ENCODE data around the gene SORBS1.

SORBS1 gene

DNA sequence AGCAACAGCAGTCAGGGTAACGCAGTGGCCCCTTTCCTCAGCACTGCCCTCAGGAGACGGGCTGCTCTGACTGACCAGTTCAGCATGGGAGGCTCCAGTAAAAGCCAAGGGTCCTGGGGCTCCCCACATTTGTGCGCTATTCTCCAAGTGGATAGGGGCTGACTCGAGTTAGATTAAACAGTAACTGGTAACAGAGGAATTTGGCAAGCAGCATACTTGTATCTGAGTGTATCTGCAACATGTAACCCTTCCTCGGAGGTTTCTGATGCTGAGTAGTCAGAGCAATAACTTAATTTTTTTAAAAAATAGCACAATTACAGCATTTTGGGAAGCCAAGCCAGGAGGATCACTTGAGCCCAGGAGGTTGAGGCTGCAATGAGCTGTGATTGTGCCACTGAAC lies 22.8 kb downstream of the SORBS1 start:
- no peak for DNase-seq

DNA sequence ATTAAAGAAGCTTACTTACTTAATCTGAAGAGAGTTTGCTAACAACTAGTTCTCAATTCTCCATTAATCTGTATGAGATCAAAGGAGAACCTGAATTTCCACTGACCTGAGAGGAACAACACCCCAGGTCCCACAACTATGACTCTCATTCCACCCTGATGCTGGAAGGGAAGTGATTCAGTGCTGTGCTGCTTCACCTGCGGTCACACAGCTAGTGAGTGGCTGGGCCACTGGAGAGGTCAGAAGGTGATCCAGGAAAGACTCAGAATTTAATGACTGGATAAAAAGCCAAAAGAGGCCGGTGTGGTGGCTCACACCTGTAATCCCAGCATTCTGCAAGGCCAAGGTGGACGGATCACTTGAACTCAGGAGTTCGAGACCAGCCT lies 23.6 kb downstream of the SORBS1 start:
- no peak for DNase-seq

DNA sequence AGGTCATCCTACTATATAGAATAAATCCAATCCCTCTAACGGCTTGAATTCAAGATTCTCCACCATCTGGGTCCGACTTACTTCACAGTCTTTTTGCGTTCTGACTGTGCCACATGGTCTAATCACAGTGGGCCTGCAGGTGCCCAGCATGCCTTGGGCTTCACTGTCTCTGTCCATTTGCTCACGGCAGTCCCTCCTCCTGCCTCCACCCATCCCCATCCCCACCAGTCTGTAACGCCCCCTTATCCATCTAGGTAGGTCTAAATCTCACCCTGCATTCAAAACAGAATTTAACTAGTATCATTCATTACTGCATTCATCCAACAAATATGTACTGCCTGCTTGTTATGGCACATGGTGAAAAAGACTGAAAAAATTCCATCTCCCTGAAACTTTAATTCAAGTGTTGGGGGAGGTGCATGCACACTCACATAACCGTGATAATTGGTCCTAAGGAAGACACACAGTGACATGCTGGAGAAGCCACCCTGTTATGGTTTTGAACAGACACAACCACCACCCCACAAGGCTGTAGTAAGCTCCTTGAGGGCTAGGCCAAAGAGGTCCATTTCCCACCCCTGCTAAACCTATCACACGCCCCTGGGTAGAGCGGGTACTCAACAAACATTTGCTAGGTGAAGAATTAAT lies 24.2 kb downstream of the SORBS1 start:
- DNase-seq = no peak

DNA sequence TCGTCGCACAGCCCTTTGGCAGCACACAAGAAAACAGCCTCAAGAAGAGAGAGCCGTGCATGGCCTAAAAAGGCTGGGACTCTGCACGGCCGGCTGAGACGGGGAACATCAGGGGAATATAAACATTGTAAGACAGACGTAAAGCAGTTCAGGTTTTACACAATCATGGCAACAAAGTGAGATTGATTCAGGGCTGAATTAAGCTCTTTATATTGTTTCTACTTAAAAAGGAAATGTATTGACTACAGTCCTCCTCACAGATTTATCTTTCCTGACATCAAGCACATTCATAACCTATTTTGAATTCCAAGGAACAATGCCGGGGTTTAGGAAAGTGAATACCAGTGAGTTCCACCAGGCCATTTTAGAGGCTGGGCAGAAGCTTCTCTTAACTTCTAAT lies 25.2 kb downstream of the SORBS1 start:
- no peak for DNase-seq

DNA sequence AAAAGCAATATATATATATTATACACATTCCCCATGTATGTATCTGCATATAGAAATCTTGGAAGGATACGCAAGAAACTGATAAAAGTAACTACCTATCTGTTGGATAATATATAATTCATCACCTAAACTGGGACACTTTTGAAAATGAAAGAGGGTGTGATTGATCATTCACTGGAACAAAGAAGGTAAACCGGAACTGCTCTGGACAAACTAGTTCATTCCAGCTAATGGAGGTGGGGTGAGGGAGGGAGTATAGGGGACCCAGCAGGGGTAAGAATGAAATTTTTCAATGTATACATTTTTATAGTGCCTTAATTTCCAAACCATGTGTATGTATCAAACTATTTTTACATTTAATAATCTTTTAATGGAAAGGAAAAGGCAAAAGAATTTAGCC lies 25.6 kb downstream of the SORBS1 start:
- no peak for DNase-seq

DNA sequence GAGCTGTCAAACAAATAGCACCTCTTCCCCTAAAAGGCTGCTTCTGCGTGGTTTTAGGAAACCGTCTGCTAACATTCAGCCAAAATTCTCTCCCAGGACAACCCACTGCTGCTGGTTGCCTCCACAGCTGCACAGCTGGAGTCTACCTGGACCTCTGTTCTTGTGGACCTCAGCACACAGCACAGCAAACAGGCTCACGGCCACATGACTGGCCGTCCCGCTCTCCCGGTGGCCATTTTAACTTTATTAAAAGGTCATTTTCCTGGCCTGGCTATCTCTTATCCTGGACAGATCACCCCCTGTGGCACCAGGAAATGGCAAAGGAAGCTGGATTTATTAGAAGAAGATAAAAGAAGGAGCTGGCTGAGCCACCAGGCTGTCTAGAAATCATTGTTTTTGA lies 27.6 kb downstream of the SORBS1 start:
- no peak for DNase-seq

DNA sequence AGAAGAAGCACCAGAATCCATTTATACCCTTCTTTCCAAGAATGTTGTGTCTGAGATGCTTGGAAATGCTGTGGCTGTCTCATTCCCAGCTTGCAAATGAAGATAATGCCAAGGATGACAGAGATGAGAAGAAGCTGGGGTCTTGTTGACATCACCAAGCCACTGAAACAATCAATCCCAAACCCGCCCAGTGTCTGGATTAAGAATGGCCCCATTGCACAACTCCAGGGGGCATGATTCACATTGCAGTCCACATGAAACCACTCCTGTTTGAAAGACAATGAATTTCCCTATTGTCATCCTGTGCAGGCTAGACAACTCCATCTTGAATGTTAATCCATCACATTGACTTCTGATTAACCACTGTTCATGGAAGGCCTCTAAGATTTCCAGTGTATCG lies 28.6 kb downstream of the SORBS1 start:
- no peak for DNase-seq

DNA sequence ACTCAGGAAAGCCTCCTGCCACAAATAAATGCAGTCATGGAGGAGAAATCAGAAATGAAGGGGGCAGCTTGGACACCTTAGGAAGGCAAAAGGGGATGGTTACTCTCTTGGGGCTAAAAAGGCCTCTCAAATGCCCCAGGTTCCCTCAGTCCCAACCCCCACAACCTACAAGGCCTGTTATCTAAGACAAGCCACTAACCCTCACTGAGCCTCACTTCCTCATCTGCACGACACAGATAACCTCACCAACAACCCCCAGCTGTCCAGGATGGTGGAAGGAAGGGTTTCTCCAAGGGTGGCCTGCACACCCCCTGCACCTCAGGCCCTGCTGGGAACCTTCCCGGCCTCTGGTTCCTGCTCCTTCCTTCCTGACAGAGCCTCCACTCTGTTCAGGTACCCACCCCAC lies 29.2 kb downstream of the SORBS1 start:
- no peak for DNase-seq

DNA sequence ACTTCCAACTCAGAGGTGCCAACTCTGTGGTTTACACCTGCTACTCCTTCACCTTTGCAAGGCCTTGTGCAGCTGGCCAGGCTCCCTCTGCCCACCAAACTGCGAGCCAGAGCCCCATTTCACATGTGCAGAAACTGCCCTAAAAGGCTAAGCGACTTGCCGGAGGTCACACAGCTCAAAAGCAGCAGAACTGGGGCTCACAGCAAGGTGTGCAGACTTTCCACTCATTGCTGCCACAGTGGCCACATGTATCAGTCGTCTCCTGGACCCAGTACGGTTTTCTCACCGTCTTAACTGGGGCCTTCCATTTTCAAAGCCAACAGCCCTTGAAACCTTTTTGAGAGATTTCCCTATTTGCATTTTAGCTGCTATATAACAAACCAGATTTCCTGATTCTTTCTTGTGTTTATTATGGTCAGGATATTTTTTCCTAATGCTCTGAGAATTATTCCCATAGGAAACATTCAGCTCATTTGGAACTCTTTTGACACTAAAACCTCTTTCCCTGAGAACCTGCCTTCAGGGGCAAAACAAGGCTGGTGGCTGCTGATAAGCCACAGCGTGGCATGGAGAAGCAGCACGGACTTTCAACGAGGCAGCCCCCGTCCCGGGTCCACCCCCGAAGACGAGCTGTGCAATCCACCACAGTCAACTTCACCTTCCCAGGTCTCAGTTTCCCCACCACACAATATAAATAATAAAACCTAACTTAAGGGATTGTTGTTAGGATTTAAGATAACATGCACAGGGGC lies 29.9 kb downstream of the SORBS1 start:
- DNase-seq = no peak

DNA sequence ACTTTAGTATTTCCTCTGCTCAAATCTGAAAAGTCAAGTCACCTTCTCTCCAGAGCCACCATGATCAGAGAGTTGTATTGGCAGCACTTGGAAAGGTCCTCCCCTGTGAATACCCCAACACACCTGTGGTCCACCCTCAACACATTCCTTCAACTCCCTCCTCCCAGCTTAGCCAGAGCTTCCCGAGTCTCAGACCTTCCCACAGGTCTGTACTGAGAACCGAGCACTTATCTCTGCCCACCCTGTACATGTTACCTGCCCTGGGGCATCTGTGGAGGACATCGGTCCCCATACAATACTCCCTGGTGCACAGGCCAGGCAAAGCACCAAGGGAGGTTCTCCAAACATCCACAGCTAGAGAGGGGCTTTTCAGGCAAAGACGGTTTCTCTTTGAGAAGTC lies 30.6 kb downstream of the SORBS1 start:
- DNase-seq = no peak

DNA sequence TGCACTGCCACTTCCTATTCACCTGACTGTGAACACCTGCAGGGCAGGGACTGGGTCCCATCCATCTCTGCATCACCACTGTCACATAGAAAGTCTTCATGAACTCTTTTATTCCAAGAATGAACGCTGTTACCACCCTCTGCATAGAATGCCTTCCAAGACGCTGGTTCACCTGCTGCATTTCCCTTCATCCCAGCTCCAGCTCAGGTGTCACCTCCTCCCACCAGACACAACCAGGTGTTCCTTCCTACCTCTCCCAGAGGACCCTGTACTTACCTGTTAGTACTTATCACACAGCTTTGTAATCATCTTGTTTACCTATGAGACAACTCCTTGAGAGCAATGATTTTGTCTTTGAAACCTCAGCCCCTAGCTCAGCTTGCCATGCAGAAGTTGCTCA lies 31.1 kb downstream of the SORBS1 start:
- DNase-seq = no peak

DNA sequence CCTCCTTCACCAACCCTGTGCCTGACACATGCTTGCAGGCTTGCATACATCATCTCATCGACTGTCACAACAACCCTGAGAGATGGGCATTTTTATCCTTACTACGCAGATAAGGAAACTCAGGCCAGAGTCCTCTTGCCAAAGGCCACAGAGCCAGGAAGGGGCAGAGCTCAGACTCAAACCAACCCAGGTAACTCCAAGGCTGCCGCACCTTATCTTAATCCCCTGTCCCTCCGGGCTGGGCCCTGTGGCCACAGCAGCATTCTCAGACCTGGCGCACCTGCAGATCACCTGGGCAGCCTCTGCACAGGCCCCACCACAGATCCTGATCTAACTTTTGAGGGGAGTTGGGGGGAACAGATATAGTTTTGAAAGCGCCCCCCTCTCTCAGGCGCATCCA lies 35.1 kb downstream of the SORBS1 start:
- no peak for DNase-seq

DNA sequence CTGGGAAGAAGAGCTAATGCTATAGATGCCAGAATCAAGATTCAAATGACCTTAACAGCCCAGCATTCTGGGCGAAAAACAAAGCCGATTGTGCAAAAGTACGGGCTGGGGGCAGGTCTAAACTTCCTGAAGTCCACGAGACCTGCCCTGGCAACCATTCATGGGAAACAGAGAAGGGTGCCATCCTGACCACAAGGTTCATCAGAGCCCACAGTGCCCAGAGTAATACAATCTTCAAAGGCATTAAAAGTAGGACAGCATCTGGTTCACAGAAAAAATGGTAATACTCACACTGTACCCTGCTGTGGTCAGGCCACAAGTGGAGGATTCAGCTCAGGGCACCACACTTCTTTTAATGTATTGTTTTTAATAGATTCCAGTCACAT lies 36.1 kb downstream of the SORBS1 start:
- DNase-seq = no peak

DNA sequence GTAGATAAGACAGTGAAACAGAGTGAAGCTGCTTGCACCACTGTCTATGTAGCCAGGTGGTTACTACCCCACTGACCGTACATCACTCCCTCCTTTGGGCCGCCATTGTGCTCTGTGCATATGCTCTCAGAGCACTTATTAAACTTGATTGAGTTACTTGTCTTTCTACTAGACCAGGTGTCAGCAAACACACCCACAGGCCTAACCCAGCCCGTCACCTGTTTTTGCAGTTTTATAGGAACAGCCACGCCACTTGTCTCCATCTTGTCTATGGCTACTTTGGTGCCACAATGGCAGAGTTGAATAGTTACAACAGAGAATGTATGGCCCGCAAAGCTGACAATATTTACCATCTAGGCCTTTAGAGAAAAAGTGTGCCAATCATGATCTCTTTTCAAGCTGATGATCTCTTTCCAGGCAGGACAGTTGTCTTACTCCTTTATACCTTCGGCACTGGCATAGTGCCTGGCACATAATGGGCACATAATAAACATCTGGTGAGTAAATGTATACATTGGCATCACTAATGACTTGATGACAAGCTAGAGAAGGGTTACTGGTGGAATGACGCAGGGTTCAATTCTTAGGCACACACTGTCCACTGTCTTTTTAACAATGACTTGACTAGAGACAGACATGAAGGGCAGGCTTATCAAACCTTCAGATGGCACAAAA lies 36.7 kb downstream of the SORBS1 start:
- no peak for DNase-seq

DNA sequence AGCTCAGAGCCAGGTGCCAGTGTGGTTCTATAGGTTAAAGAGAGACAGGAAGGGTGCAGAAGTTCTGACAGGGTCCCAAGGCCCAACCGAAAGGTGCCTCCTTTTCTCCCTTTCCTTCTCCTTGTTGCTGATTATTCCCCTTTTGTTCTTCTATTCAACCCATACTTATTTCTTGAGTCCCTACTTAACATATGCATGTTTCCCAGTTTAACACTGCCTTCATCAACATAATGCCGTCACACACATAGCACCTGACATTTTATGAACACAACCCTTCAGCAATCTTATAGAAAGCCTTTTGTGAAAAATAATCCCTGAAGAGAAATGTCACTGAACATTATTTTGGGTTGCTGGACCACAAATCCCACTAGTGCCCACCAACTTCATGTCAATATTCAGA lies 39.1 kb downstream of the SORBS1 start:
- no peak for DNase-seq

DNA sequence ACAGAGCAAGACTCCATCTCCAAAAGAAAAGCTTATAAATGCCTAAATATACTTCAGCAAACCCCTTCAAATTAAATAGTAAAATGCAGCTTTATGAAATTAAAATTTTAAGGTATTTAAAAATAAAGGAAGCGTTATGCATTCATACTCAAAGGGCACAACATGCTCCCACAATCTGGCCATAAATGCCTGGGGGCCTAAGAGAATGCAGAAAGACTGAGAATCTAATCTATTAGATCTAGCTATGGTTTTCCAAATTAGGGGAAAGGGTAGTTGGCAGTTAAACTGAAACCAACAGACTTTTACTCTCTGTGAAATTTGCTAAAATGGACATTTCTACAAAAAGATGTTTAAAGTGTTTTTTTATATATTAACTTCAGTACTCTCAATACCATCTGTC lies 40.6 kb downstream of the SORBS1 start:
- no peak for DNase-seq

DNA sequence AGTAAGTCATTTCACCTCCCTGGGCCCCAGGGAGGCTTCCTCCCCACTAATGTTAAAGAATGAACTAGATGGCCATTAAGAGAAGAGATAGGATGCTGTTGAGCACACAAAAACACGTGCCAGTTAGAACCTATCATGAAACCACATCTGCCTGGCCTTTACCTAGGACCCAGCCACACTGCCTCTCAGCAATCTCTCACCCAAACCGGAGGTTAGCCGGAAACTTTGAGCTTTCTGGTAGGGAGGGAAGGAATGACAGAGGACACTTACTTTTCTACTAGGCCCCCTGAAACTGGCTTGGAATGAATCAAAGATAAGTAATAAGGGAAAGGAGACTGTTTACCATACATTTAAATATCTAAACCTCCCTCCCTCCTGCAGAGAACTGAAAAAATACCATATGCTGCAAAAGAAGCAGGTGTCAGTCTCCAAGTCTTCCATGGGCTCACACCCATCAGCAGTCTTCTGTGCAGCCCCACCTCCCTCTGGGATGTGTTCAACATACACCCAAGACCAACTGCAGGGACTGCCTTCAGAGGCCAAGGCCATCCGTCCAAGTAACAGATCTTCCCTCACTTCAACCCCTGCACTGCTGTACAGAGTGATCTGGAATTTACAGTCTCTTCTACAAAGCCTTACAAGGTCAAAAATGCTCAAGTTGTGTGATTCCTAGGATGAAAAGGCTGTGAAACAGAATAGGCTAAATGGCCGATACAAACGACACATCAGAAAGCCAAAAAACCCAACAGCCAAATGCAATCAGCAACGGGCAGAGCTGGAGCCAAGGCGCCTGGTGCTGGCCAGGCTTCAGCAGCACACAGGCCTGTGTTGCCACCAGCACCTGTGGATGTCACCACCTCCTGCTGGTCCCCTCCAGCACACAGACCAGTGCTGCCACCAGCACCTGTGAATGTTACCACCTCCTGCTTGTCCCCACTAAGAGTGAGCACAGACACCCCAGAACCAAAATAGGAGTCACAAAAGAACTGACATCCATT lies 42.4 kb downstream of the SORBS1 start:
- no peak for DNase-seq

DNA sequence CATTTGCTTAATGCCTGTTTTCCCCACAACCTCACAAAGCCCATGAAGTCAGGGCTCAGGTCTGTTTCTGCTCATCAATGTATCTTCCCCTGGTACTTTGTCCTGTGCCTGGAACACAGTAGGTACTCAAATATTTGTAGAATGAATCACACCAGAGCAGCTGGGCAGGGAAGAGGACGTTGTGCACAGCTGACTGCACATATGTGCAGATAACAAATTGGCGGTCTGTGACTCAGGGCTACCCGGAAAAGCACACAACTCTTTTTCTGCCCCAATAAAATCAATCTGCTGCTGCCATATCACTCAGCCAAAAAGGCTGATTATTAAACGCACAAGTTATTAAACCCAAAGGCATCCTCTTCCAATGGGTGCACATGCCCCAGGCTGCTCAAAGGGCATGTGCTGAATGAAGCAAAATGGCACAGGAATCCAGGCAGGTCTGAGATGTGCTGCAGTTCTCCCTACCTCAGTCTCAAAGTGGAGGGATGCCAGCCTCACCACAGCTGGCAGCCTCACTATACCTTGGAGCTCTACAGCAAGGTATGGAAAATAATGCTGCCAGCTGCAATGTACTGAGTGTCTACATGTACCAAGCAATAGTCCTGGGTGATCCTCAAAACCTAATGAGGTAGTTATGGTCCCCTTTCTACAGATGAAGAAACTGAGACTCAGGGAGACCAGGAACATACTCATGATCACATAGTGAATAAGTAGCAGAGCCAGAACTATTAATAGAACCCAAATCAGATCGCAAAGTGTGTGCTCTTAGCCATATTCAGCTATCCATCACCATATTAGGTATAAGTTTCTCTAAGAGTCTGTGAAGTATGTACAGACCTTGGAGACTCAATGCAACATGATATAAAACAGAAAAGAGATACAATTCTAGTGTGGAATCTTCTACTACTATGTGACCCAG lies 43.4 kb downstream of the SORBS1 start:
- DNase-seq = no peak

DNA sequence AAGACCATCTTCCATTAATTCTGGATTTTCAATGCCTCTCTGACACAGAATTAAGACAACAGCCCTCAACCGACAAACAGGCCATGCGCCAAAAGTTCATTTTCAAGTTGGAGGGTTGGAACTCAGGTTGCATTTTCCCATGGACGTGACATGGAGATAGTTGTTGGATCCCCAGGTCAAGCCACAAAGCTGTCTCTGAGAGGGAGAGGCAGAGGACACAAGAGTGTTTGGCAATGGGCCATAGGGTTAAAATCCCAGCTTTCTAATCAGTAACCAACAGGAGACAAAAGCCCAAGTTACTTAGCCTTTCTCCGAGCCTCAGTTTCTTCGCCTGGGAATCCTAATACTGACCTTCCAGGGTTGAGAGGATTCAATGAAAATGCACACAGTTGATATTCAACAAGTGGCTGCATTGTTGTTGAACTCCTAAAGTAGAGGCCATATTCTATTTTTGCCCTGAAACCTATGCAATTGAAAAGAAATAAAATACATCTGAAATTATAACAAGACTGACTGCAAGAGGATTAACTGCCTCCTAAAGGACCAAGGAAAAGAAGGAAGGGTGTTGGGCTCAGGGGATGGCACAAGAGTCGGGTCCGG lies 44.3 kb downstream of the SORBS1 start:
- no peak for DNase-seq

DNA sequence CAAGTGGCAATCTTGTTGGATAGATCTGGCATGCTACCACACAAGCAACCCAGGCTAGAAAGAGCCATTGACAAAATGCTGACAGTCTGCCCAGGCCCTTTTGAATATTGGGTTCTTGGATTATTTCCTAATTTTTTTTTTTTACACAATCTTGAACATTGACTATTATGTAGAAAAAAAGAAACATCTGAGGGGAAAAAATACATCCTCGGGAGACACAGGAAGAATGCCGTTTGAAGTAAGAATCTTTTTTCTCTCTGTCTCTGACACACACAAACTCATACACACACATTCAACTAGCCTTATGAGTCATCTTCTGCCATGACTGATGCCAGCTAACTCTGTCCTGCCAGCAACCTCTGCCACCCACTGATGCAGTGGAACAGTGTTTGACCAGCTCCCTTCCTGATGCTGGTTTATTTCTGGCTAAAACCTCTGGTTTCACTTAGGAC lies 47.2 kb downstream of the SORBS1 start:
- DNase-seq = no peak

DNA sequence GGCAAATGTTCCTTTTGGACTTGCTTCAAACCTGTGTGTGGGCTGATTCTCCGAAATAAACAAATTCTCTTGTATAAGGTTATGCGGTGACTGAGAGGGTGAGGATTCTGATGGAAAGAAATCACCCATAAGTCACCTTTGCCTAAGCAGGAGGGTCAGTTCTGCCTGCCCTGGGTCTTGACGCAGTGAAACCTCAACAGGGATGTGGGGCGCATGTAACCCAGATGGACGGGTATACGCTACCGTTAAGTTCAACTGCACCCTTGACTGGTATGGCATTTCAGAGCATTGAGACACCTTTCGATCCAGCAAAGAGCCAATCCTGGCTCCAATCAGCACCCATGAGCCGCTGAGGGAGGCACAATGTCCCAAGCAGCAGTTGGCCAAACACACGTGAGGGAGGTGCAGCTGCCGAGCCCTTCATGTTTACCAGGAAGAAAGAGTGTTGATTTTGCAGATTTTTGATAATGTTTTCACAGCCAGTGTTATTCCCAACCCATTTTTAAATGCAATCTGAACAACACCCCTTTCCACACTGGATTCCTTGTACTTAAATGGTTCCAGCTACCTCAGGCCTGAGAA lies 48.1 kb downstream of the SORBS1 start:
- no peak for DNase-seq

Data from CD4-positive, alpha-beta T cell treated with Interferon alpha-2 for 1 hour (primary cell).